ENCODE data around the gene AVL9. TPM values are rescaled to one million over a fixed set of nuclear protein-coding genes. Genes with fewer than 3 reads are reported as not detected.

AVL9 gene
- total and polyA plus RNA-seq, 2 donors, result 13.3 to 19.7 TPM

- no peak for DNase-seq (ENCODE audit: low read depth in 6 of 9, low spot score in 9 of 9)
- Histone ChIP-seq H3K36me3 (ENCODE audit: control insufficient read depth in 2 of 2, insufficient read depth in 2 of 2, low read length in 1 of 2) (peaks cover 3 to 4% of the 10 kb centered on the region in 2 donors), H3K27me3 (ENCODE audit: control insufficient read depth in 2 of 2, insufficient read depth in 1 of 2, low read length in 1 of 2) (no peaks in the 10 kb centered on the region), H3K9me3 (ENCODE audit: control insufficient read depth in 2 of 2, insufficient read depth in 1 of 2, low read length in 1 of 2) (peaks cover 1 to 21% of the 10 kb centered on the region in 2 donors), H3K4me1 (ENCODE audit: control insufficient read depth in 2 of 2, insufficient read depth in 2 of 2, low read length in 2 of 2) (peaks cover 0 to 4% of the 10 kb centered on the region in 2 donors), H3K4me3 (ENCODE audit: low read length in 2 of 2) (no peak overlapping the region), H3K27ac (ENCODE audit: low read depth in 1 of 2, low read length in 1 of 2) (no peak overlapping the region)
- WGBS, result 97% methylated on average over 2 of the region's 2 CpGs
Measured at GRCh38 chr7:32519763-32520162, 24.5 kb downstream of the AVL9 start.

- H3K4me3 ChIP-seq (ENCODE audit: low read length in 2 of 2), result no peak overlapping the region
- peaks cover 3 to 4% of the 10 kb centered on the region in 2 donors for H3K36me3 ChIP-seq (ENCODE audit: control insufficient read depth in 2 of 2, insufficient read depth in 2 of 2, low read length in 1 of 2)
- DNase-seq (ENCODE audit: low read depth in 6 of 9, low spot score in 9 of 9), result no peak
- peaks cover 1 to 13% of the 10 kb centered on the region in 2 donors for H3K9me3 ChIP-seq (ENCODE audit: control insufficient read depth in 2 of 2, insufficient read depth in 1 of 2, low read length in 1 of 2)
- H3K27me3 ChIP-seq (ENCODE audit: control insufficient read depth in 2 of 2, insufficient read depth in 1 of 2, low read length in 1 of 2), result no peaks in the 10 kb centered on the region
- H3K27ac ChIP-seq (ENCODE audit: low read depth in 1 of 2, low read length in 1 of 2), result no peak overlapping the region
- WGBS, result over 99% methylated on average over 6 of the region's 6 CpGs
- H3K4me1 ChIP-seq (ENCODE audit: control insufficient read depth in 2 of 2, insufficient read depth in 2 of 2, low read length in 2 of 2), result no peaks in the 10 kb centered on the region
Measured at GRCh38 chr7:32522746-32523530, 27.6 kb downstream of the AVL9 start.

- Histone ChIP-seq H3K4me3 (ENCODE audit: low read length in 2 of 2) (no peak overlapping the region), H3K36me3 (ENCODE audit: control insufficient read depth in 2 of 2, insufficient read depth in 2 of 2, low read length in 1 of 2) (peaks cover 3 to 4% of the 10 kb centered on the region in 2 donors), H3K4me1 (ENCODE audit: control insufficient read depth in 2 of 2, insufficient read depth in 2 of 2, low read length in 2 of 2) (no peaks in the 10 kb centered on the region), H3K9me3 (ENCODE audit: control insufficient read depth in 2 of 2, insufficient read depth in 1 of 2, low read length in 1 of 2) (peaks cover 1 to 8% of the 10 kb centered on the region in 2 donors), H3K27me3 (ENCODE audit: control insufficient read depth in 2 of 2, insufficient read depth in 1 of 2, low read length in 1 of 2) (no peaks in the 10 kb centered on the region), H3K27ac (ENCODE audit: low read depth in 1 of 2, low read length in 1 of 2) (no peak overlapping the region)
- DNase-seq (ENCODE audit: low read depth in 6 of 9, low spot score in 9 of 9), result no peak
Measured at GRCh38 chr7:32524631-32525030, 29.3 kb downstream of the AVL9 start.

GRCh38 chr7:32525839-32526238 is 30.6 kb downstream of the AVL9 start:
- H3K27me3 ChIP-seq (ENCODE audit: control insufficient read depth in 2 of 2, insufficient read depth in 1 of 2, low read length in 1 of 2), result no peaks in the 10 kb centered on the region
- peaks cover 4% of the 10 kb centered on the region in 2 donors for H3K36me3 ChIP-seq (ENCODE audit: control insufficient read depth in 2 of 2, insufficient read depth in 2 of 2, low read length in 1 of 2)
- H3K4me3 ChIP-seq (ENCODE audit: low read length in 2 of 2), result no peak overlapping the region
- no peak for DNase-seq (ENCODE audit: low read depth in 6 of 9, low spot score in 9 of 9)
- no peaks in the 10 kb centered on the region for H3K4me1 ChIP-seq (ENCODE audit: control insufficient read depth in 2 of 2, insufficient read depth in 2 of 2, low read length in 2 of 2)
- peaks cover 1 to 8% of the 10 kb centered on the region in 2 donors for H3K9me3 ChIP-seq (ENCODE audit: control insufficient read depth in 2 of 2, insufficient read depth in 1 of 2, low read length in 1 of 2)
- WGBS, result 96% methylated on average over 4 of the region's 4 CpGs
- no peak overlapping the region for H3K27ac ChIP-seq (ENCODE audit: low read depth in 1 of 2, low read length in 1 of 2)

GRCh38 chr7:32531402-32531801 is 36.1 kb downstream of the AVL9 start:
- H3K27ac ChIP-seq (ENCODE audit: low read depth in 1 of 2, low read length in 1 of 2), result no peak overlapping the region
- no peak for DNase-seq (ENCODE audit: low read depth in 6 of 9, low spot score in 9 of 9)
- H3K4me1 ChIP-seq (ENCODE audit: control insufficient read depth in 2 of 2, insufficient read depth in 2 of 2, low read length in 2 of 2), result no peaks in the 10 kb centered on the region
- 92% methylated on average over 13 of the region's 13 CpGs for WGBS
- H3K4me3 ChIP-seq (ENCODE audit: low read length in 2 of 2), result no peak overlapping the region
- H3K36me3 ChIP-seq (ENCODE audit: control insufficient read depth in 2 of 2, insufficient read depth in 2 of 2, low read length in 1 of 2), result peaks cover 4 to 12% of the 10 kb centered on the region in 2 donors
- H3K27me3 ChIP-seq (ENCODE audit: control insufficient read depth in 2 of 2, insufficient read depth in 1 of 2, low read length in 1 of 2), result no peaks in the 10 kb centered on the region
- peaks cover 0 to 7% of the 10 kb centered on the region in 2 donors for H3K9me3 ChIP-seq (ENCODE audit: control insufficient read depth in 2 of 2, insufficient read depth in 1 of 2, low read length in 1 of 2)

GRCh38 chr7:32532086-32532485 is 36.8 kb downstream of the AVL9 start:
- WGBS, result 96% methylated on average over 3 of the region's 3 CpGs
- H3K9me3 ChIP-seq (ENCODE audit: control insufficient read depth in 2 of 2, insufficient read depth in 1 of 2, low read length in 1 of 2), result peaks cover 0 to 7% of the 10 kb centered on the region in 2 donors
- H3K4me3 ChIP-seq (ENCODE audit: low read length in 2 of 2), result no peak overlapping the region
- H3K4me1 ChIP-seq (ENCODE audit: control insufficient read depth in 2 of 2, insufficient read depth in 2 of 2, low read length in 2 of 2), result no peaks in the 10 kb centered on the region
- H3K36me3 ChIP-seq (ENCODE audit: control insufficient read depth in 2 of 2, insufficient read depth in 2 of 2, low read length in 1 of 2), result peaks cover 4 to 12% of the 10 kb centered on the region in 2 donors
- no peak overlapping the region for H3K27ac ChIP-seq (ENCODE audit: low read depth in 1 of 2, low read length in 1 of 2)
- H3K27me3 ChIP-seq (ENCODE audit: control insufficient read depth in 2 of 2, insufficient read depth in 1 of 2, low read length in 1 of 2), result no peaks in the 10 kb centered on the region
- DNase-seq (ENCODE audit: low read depth in 6 of 9, low spot score in 9 of 9), result no peak

- Histone ChIP-seq H3K27ac (ENCODE audit: low read depth in 1 of 2, low read length in 1 of 2) (no peak overlapping the region), H3K36me3 (ENCODE audit: control insufficient read depth in 2 of 2, insufficient read depth in 2 of 2, low read length in 1 of 2) (peaks cover 4 to 12% of the 10 kb centered on the region in 2 donors)
- WGBS, result 97% methylated on average over 5 of the region's 5 CpGs
Measured at GRCh38 chr7:32532716-32533115, 37.4 kb downstream of the AVL9 start.

GRCh38 chr7:32533276-32534029 is 38.2 kb downstream of the AVL9 start:
- 80% methylated on average over 8 of the region's 8 CpGs for WGBS
- Histone ChIP-seq H3K27ac (ENCODE audit: low read depth in 1 of 2, low read length in 1 of 2) (no peak overlapping the region), H3K4me1 (ENCODE audit: control insufficient read depth in 2 of 2, insufficient read depth in 2 of 2, low read length in 2 of 2) (no peaks in the 10 kb centered on the region)

More at GRCh38 chr7:32532716-32533115, 37.4 kb downstream of the AVL9 start:
- Histone ChIP-seq H3K4me3 (ENCODE audit: low read length in 2 of 2) (no peak overlapping the region), H3K9me3 (ENCODE audit: control insufficient read depth in 2 of 2, insufficient read depth in 1 of 2, low read length in 1 of 2) (peaks cover 0 to 7% of the 10 kb centered on the region in 2 donors), H3K4me1 (ENCODE audit: control insufficient read depth in 2 of 2, insufficient read depth in 2 of 2, low read length in 2 of 2) (no peaks in the 10 kb centered on the region), H3K27me3 (ENCODE audit: control insufficient read depth in 2 of 2, insufficient read depth in 1 of 2, low read length in 1 of 2) (no peaks in the 10 kb centered on the region)
- DNase-seq (ENCODE audit: low read depth in 6 of 9, low spot score in 9 of 9), result no peak

GRCh38 chr7:32535162-32535702 is 39.9 kb downstream of the AVL9 start:
- Histone ChIP-seq H3K27me3 (ENCODE audit: control insufficient read depth in 2 of 2, insufficient read depth in 1 of 2, low read length in 1 of 2) (no peaks in the 10 kb centered on the region), H3K27ac (ENCODE audit: low read depth in 1 of 2, low read length in 1 of 2) (no peak overlapping the region), H3K4me1 (ENCODE audit: control insufficient read depth in 2 of 2, insufficient read depth in 2 of 2, low read length in 2 of 2) (no peaks in the 10 kb centered on the region), H3K4me3 (ENCODE audit: low read length in 2 of 2) (no peak overlapping the region), H3K9me3 (ENCODE audit: control insufficient read depth in 2 of 2, insufficient read depth in 1 of 2, low read length in 1 of 2) (peaks cover 0 to 7% of the 10 kb centered on the region in 2 donors), H3K36me3 (ENCODE audit: control insufficient read depth in 2 of 2, insufficient read depth in 2 of 2, low read length in 1 of 2) (peaks cover 4 to 12% of the 10 kb centered on the region in 2 donors)
- no peak for DNase-seq (ENCODE audit: low read depth in 6 of 9, low spot score in 9 of 9)
- 98% methylated on average over 4 of the region's 4 CpGs for WGBS

More at GRCh38 chr7:32533276-32534029, 38.2 kb downstream of the AVL9 start:
- no peak for DNase-seq (ENCODE audit: low read depth in 6 of 9, low spot score in 9 of 9)
- Histone ChIP-seq H3K36me3 (ENCODE audit: control insufficient read depth in 2 of 2, insufficient read depth in 2 of 2, low read length in 1 of 2) (peaks cover 4 to 12% of the 10 kb centered on the region in 2 donors), H3K27me3 (ENCODE audit: control insufficient read depth in 2 of 2, insufficient read depth in 1 of 2, low read length in 1 of 2) (no peaks in the 10 kb centered on the region), H3K4me3 (ENCODE audit: low read length in 2 of 2) (no peak overlapping the region), H3K9me3 (ENCODE audit: control insufficient read depth in 2 of 2, insufficient read depth in 1 of 2, low read length in 1 of 2) (peaks cover 0 to 7% of the 10 kb centered on the region in 2 donors)
